WERI-Rb-1 (cell line): ENCODE data around the gene ST3GAL6.

Experiments
- DNase-seq: peaks from one replicate; pipeline ENCODE4 v3.0.0-alpha.2; 2020
- H3K27ac ChIP-seq: fragments of 250-450 bp; sonication (Bioruptor Pico); 2 replicates; pipeline ENCODE4 v1.5.1; 2020; ENCODE audit warnings: mild to moderate bottlenecking, moderate library complexity
- H3K27me3 ChIP-seq: fragments of 250-450 bp; sonication (Bioruptor Pico); 2 replicates; pipeline ENCODE4 v1.5.1; 2021; ENCODE audit warnings: mild to moderate bottlenecking, low read depth, moderate library complexity; ENCODE audit not compliant: insufficient read depth, severe bottlenecking
- H3K36me3 ChIP-seq: fragments of 250-450 bp; sonication (Bioruptor Pico); 2 replicates; pipeline ENCODE4 v1.5.1; 2020; ENCODE audit warnings: mild to moderate bottlenecking, moderate library complexity
- H3K4me3 ChIP-seq: 2 replicates; pipeline ENCODE4 v1.5.1; 2011; ENCODE audit warnings: low read depth, mild to moderate bottlenecking, control low read depth, low read length
- H3K9me3 ChIP-seq: fragments of 250-450 bp; sonication (Bioruptor Pico); 2 replicates; pipeline ENCODE4 v1.5.1; 2021; ENCODE audit warnings: mild to moderate bottlenecking, moderate library complexity; ENCODE audit not compliant: severe bottlenecking
- TF ChIP-seq, protein P1 (sequence below): IDR thresholded peaks from 2 replicates; pipeline ENCODE4 v1.5.1; 2011; ENCODE audit warnings: low read depth, mild to moderate bottlenecking, control low read depth, inconsistent platforms, low read length

The ST3GAL6 gene

DNA sequence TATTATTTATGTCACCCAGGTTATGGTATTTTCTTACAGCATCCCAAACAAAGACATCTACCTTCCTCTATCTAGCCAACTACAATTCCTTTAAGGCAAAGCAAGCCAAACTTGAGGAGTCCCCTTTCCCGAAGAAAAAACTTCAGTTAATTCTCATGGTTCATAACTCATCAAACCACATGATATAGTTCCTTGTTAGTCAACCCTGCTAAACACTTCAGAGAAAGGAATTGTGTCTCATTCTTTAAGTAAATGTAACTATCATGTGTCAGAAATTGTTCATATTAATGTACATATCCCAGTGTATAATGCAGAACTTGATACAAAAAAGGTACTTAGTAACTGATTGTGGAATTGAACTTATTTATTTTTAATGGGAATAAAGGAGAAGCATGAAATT lies 44.4 kb downstream of the ST3GAL6 start:
- TF ChIP-seq, protein P1, sequence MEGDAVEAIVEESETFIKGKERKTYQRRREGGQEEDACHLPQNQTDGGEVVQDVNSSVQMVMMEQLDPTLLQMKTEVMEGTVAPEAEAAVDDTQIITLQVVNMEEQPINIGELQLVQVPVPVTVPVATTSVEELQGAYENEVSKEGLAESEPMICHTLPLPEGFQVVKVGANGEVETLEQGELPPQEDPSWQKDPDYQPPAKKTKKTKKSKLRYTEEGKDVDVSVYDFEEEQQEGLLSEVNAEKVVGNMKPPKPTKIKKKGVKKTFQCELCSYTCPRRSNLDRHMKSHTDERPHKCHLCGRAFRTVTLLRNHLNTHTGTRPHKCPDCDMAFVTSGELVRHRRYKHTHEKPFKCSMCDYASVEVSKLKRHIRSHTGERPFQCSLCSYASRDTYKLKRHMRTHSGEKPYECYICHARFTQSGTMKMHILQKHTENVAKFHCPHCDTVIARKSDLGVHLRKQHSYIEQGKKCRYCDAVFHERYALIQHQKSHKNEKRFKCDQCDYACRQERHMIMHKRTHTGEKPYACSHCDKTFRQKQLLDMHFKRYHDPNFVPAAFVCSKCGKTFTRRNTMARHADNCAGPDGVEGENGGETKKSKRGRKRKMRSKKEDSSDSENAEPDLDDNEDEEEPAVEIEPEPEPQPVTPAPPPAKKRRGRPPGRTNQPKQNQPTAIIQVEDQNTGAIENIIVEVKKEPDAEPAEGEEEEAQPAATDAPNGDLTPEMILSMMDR: no peak
- DNase-seq: no peak
- Histone ChIP-seq H3K9me3 (no peaks in the 10 kb centered on the region), H3K27me3 (no peaks in the 10 kb centered on the region), H3K4me3 (no peak overlapping the region), H3K27ac (no peak overlapping the region), H3K36me3 (peaks cover 56% of the 10 kb centered on the region)

DNA sequence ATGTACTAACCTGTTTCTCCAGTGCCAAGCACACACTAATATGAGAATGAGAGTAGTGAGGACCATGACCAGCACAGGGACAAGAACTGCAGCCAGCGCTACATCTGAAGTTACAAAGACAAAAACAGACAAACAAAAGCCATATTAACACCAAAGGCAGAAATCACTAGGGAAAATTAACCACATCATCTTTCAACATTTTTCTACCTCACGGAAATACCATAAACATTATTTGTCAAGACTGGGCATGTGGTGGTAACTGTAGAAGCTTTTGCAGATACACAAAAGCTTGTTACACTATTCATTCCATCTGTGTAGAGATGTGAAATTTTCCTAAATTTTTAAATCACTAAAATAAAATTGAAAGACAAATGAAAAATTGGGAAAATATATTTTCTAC lies 44.9 kb downstream of the ST3GAL6 start:
- Histone ChIP-seq H3K27me3 (no peaks in the 10 kb centered on the region), H3K27ac (no peak overlapping the region), H3K9me3 (no peaks in the 10 kb centered on the region), H3K4me3 (no peak overlapping the region), H3K36me3 (peaks cover 56% of the 10 kb centered on the region)
- no peak for DNase-seq
- TF ChIP-seq, protein P1: no peak

- TF ChIP-seq, protein P1: no peak
- Histone ChIP-seq H3K36me3 (peaks cover 61% of the 10 kb centered on the region), H3K4me3 (no peak overlapping the region), H3K9me3 (no peaks in the 10 kb centered on the region), H3K27me3 (no peaks in the 10 kb centered on the region), H3K27ac (no peak overlapping the region)
- DNase-seq: no peak
Measured at GRCh38 chr3:98809557-98809956, 46.4 kb downstream of the ST3GAL6 start.

GRCh38 chr3:98811048-98811447 lies 47.9 kb downstream of the ST3GAL6 start:
- DNase-seq: no peak
- Histone ChIP-seq H3K36me3 (peaks cover 52% of the 10 kb centered on the region), H3K27ac (no peak overlapping the region), H3K9me3 (no peaks in the 10 kb centered on the region), H3K27me3 (no peaks in the 10 kb centered on the region), H3K4me3 (no peak overlapping the region)
- TF ChIP-seq, protein P1: no peak

DNA sequence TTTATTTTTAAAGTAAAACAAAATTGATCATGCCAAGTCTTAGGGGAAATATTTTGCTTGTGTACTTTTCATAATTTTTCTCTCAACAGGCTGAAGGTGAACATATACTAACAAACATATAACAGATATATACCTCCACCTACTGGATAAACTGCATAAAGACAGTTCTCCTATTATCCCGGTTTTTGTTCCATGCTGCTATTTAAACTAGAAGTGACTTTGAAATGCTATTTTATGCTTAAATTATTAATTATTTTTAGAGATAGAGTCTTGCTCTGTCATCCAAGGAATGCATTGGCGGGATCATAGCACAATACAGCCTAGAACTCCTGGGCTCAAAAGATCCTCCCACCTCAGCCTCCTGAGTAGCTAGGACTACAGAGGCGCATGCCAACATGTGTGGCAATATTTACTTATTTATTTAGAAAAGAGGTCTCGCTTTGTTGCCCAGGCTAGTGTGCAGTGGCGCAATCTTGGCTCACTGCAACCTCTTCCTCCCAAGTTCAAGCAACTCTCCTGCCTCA lies 49.8 kb downstream of the ST3GAL6 start:
- H3K9me3 ChIP-seq: no peaks in the 10 kb centered on the region
- TF ChIP-seq, protein P1: no peak
- H3K27ac ChIP-seq: no peak overlapping the region
- H3K4me3 ChIP-seq: no peak overlapping the region
- DNase-seq: no peak
- H3K36me3 ChIP-seq: peaks cover 48% of the 10 kb centered on the region
- H3K27me3 ChIP-seq: no peaks in the 10 kb centered on the region

- no peak for DNase-seq
- Histone ChIP-seq H3K36me3 (peaks cover 48% of the 10 kb centered on the region), H3K4me3 (no peak overlapping the region), H3K9me3 (no peaks in the 10 kb centered on the region), H3K27ac (no peak overlapping the region), H3K27me3 (no peaks in the 10 kb centered on the region)
- TF ChIP-seq, protein P1: no peak
Measured at GRCh38 chr3:98814817-98815420, 51.8 kb downstream of the ST3GAL6 start.
